HCT116 (cell line): ENCODE measurements around the gene EIF4E1B. TPM values are rescaled to one million over a fixed set of nuclear protein-coding genes. Genes with fewer than 3 reads are reported as not detected.

Source experiments
- ATAC-seq: fragments of 200-7000 bp; cut with Tn5 transposase; 2 replicates; pipeline ENCODE4 v1.9.1; 2020; ENCODE audit warnings: mild to moderate bottlenecking, moderate library complexity
- BruUV-seq: library from RNA; stranded (reverse); fragments of 400-500 nt; replicated peaks from 2 replicates; lab custom pipeline; 2021; lab: Mats Ljungman, UMichigan
- CTCF ChIA-PET: fragments of 300-600 bp; sonication (Branson Sonifier 250); formaldehyde crosslinking; loops from one replicate; lab custom pipeline; 2021; ENCODE audit warnings: antibody characterized with exemption; lab: Charles Lee
- POLR2A ChIA-PET: fragments of 300-600, 350-600 bp; sonication (Branson Sonifier 250); formaldehyde crosslinking; loops from one replicate; lab custom pipeline; 2021; ENCODE audit warnings: antibody characterized with exemption; lab: Charles Lee
- RAD21 ChIA-PET, 2 experiments: fragments of 300-600 bp; sonication (Branson Sonifier 250); formaldehyde crosslinking; loops; one replicate each; lab custom pipeline; 2023; ENCODE audit warnings: low total read pairs in 2 of 2; ENCODE audit not compliant: uncharacterized antibody in 2 of 2, unreplicated experiment in 2 of 2, low non-redundant PET in 1 of 2; lab: Charles Lee
- DNase-seq: peaks from one replicate; pipeline ENCODE4 v3.0.0-alpha.2; 2010; ENCODE audit warnings: low read depth, low spot score
- H2AFZ ChIP-seq: fragments of 200-600 bp; shearing (Covaris generic), sonication (generic); 2 replicates; pipeline ENCODE4 v1.6.1; 2017; ENCODE audit warnings: low read depth, mixed run types, mixed read lengths, antibody characterized with exemption, low read length; ENCODE audit not compliant: poor library complexity, severe bottlenecking
- H3K27ac ChIP-seq: 2 replicates; pipeline ENCODE4 v1.5.1; 2012; ENCODE audit warnings: low read depth, low read length
- H3K27me3 ChIP-seq: fragments of 200-600 bp; sonication (generic); 2 replicates; pipeline ENCODE4 v1.6.1; 2016; ENCODE audit warnings: mixed run types, low read length, mixed read lengths; ENCODE audit not compliant: insufficient read depth
- H3K36me3 ChIP-seq, 2 experiments: fragments of 200-500 bp in 1 of 2; fragments of 200-600 bp in 1 of 2; sonication (Bioruptor generic) in 1 of 2; sonication (generic) in 1 of 2; 2 replicates each; pipeline versions ENCODE4 v1.5.1 to v1.6.1; 2014 to 2016; ENCODE audit warnings: low read length in 2 of 2, inconsistent platforms in 1 of 2, mixed read lengths in 1 of 2, mixed run types in 1 of 2; ENCODE audit not compliant: insufficient read depth in 2 of 2, control insufficient read depth in 1 of 2
- H3K4me1 ChIP-seq, 2 experiments: fragments of 200-600 bp in 1 of 2; sonication (generic) in 1 of 2; 2 replicates each; pipeline versions ENCODE4 v1.5.1 to v1.6.1; 2012 to 2017; ENCODE audit warnings: low read length in 2 of 2, inconsistent platforms in 1 of 2, mild to moderate bottlenecking in 1 of 2, mixed read lengths in 1 of 2, mixed run types in 1 of 2, moderate library complexity in 1 of 2; ENCODE audit not compliant: insufficient read depth in 2 of 2, control insufficient read depth in 1 of 2
- H3K4me2 ChIP-seq: fragments of 200-600 bp; sonication (generic); 2 replicates; pipeline ENCODE4 v1.6.1; 2017; ENCODE audit warnings: mixed run types, low read length, mixed read lengths
- H3K4me3 ChIP-seq, 2 experiments: fragments of 200-600 bp in 1 of 2; sonication (generic) in 1 of 2; replicated peaks in 1 of 2; 2 replicates each; pipeline ENCODE4 v1.5.1; 2011 to 2016; ENCODE audit warnings: low read length in 2 of 2, control low read depth in 1 of 2, low read depth in 1 of 2, mild to moderate bottlenecking in 1 of 2, mixed read lengths in 1 of 2, mixed run types in 1 of 2
- H3K79me2 ChIP-seq: fragments of 200-600 bp; sonication (generic); 2 replicates; pipeline ENCODE4 v1.6.1; 2017; ENCODE audit warnings: mild to moderate bottlenecking, mixed run types, low read length, moderate library complexity, mixed read lengths; ENCODE audit not compliant: insufficient read depth
- H3K9ac ChIP-seq: fragments of 200-600 bp; sonication (generic); 2 replicates; pipeline ENCODE4 v1.6.1; 2016; ENCODE audit warnings: low read length, mixed read lengths
- H3K9me2 ChIP-seq: fragments of 200-600 bp; sonication (generic), shearing (Covaris generic); 2 replicates; pipeline ENCODE4 v1.6.1; 2017; ENCODE audit warnings: mixed run types, mild to moderate bottlenecking, moderate library complexity; ENCODE audit not compliant: insufficient read depth
- H3K9me3 ChIP-seq, 2 experiments: fragments of 200-500 bp in 1 of 2; fragments of 200-600 bp in 1 of 2; sonication (Bioruptor generic) in 1 of 2; sonication (generic) in 1 of 2; 2 replicates each; pipeline ENCODE4 v1.6.1; 2014 to 2017; ENCODE audit warnings: low read length in 2 of 2, mixed read lengths in 2 of 2, inconsistent platforms in 1 of 2, low read depth in 1 of 2, mild to moderate bottlenecking in 1 of 2, mixed run types in 1 of 2, moderate library complexity in 1 of 2; ENCODE audit not compliant: control insufficient read depth in 1 of 2, insufficient read depth in 1 of 2
- H4K20me1 ChIP-seq: fragments of 200-600 bp; sonication (generic), shearing (Covaris generic); 2 replicates; pipeline ENCODE4 v1.6.1; 2017; ENCODE audit warnings: mixed run types, mild to moderate bottlenecking, moderate library complexity; ENCODE audit not compliant: insufficient read depth
- ATF3 ChIP-seq: IDR thresholded peaks from 2 replicates; pipeline ENCODE4 v1.6.1; 2012
- CBX3 ChIP-seq: IDR thresholded peaks from 2 replicates; pipeline ENCODE4 v1.6.1; 2012; ENCODE audit warnings: low read depth
- EGR1 ChIP-seq: IDR thresholded peaks from 2 replicates; pipeline ENCODE4 v1.6.1; 2012; ENCODE audit warnings: low read depth
- ELF1 ChIP-seq: IDR thresholded peaks from 2 replicates; pipeline ENCODE4 v1.6.1; 2012; ENCODE audit warnings: low read depth, borderline replicate concordance
- EZH2phosphoT487 ChIP-seq: fragments of 200-600 bp; IDR thresholded peaks from 2 replicates; pipeline ENCODE4 v1.6.1; 2018; ENCODE audit warnings: antibody characterized with exemption, borderline replicate concordance
- FOSL1 ChIP-seq: IDR thresholded peaks from 2 replicates; pipeline ENCODE4 v1.6.1; 2012; ENCODE audit warnings: low read depth
- JUND ChIP-seq: IDR thresholded peaks from 2 replicates; pipeline ENCODE4 v1.6.1; 2012
- MAX ChIP-seq: IDR thresholded peaks from 2 replicates; pipeline ENCODE4 v1.6.1; 2012
- POLR2AphosphoS5 ChIP-seq: IDR thresholded peaks from 2 replicates; pipeline ENCODE4 v1.6.1; 2011; ENCODE audit warnings: mild to moderate bottlenecking, low read depth, low read length, moderate library complexity
- REST ChIP-seq: IDR thresholded peaks from 2 replicates; pipeline ENCODE4 v1.6.1; 2012; ENCODE audit warnings: low read depth
- SIN3A ChIP-seq: IDR thresholded peaks from 2 replicates; pipeline ENCODE4 v1.6.1; 2012; ENCODE audit warnings: low read depth
- SRF ChIP-seq: IDR thresholded peaks from 2 replicates; pipeline ENCODE4 v1.6.1; 2012; ENCODE audit warnings: low read depth
- YY1 ChIP-seq: IDR thresholded peaks from 2 replicates; pipeline ENCODE4 v1.6.1; 2011; ENCODE audit warnings: low read length, low read depth, moderate library complexity, mild to moderate bottlenecking; ENCODE audit not compliant: insufficient replicate concordance; ENCODE audit errors: extremely low read depth
- ZFX ChIP-seq: fragments of 450-650 bp; IDR thresholded peaks from 2 replicates; pipeline ENCODE4 v1.6.1; 2017
- intact Hi-C: fragments of 100-400 bp; cut with micrococcal nuclease; formaldehyde crosslinking; loops from 2 replicates; pipeline ENCODE4 v1.10.0; 2022
- total RNA-seq: library from RNA; stranded (reverse); gene quantifications from one replicate; pipeline ENCODE4 v1.2.1, GENCODE V29; 2021; ENCODE audit not compliant: unreplicated experiment

Gene EIF4E1B
- total RNA-seq, 1 experiment from 2014 or later = 0.07 TPM

GRCh38 chr5:176621661-176622079 is 8.8 kb upstream of the EIF4E1B start (continued):
- TF ChIP-seq SIN3A = no peak
- no peak for TF ChIP-seq MAX
- no peak for TF ChIP-seq ATF3
- TF ChIP-seq JUND = no peak
- no peak for TF ChIP-seq CBX3
- TF ChIP-seq POLR2AphosphoS5 = no peak
- TF ChIP-seq EZH2phosphoT487 = no peak
- no peak for TF ChIP-seq SRF
- no peak for TF ChIP-seq ZFX
- TF ChIP-seq ELF1 = no peak

- no peak for DNase-seq
- no peak overlapping the region for H2AFZ ChIP-seq
- ATAC-seq = no peak
- no peaks in the 10 kb centered on the region for H3K79me2 ChIP-seq
- no peaks in the 10 kb centered on the region for H3K27me3 ChIP-seq
- ChIA-PET CTCF (no interaction called here), POLR2A (no interaction called here), RAD21 (no interaction called here)
- no peaks in the 10 kb centered on the region for H3K36me3 ChIP-seq
- no peak overlapping the region for H3K9ac ChIP-seq
- no peaks in the 10 kb centered on the region for H4K20me1 ChIP-seq
- no peaks in the 10 kb centered on the region for H3K9me2 ChIP-seq
- H3K9me3 ChIP-seq = no peaks in the 10 kb centered on the region
- no peak overlapping the region for H3K27ac ChIP-seq
- no TSS peak for BruUV-seq
- H3K4me2 ChIP-seq = no peak overlapping the region
- no peak overlapping the region for H3K4me3 ChIP-seq
- no peak for TF ChIP-seq YY1
- no peak for TF ChIP-seq EZH2phosphoT487
- no peak for TF ChIP-seq EGR1
- no peak for TF ChIP-seq JUND
- TF ChIP-seq SIN3A = no peak
- no peak for TF ChIP-seq REST
- no peak for TF ChIP-seq CBX3
- TF ChIP-seq FOSL1 = no peak
- TF ChIP-seq ZFX = no peak
- TF ChIP-seq SRF = no peak
- intact Hi-C loops = no loop called here
- peaks cover 0 to 23% of the 10 kb centered on the region in 2 experiments; a peak in 2 of 4 replicates for H3K4me1 ChIP-seq
Observed at GRCh38 chr5:176624142-176624541, 6.3 kb upstream of the EIF4E1B start.
